HG02623 (cell line): ENCODE data around the gene PI4KB.

Source experiments
- ATAC-seq: cut with Tn5 transposase; IDR thresholded peaks from one replicate; pipeline ENCODE4 v1.9.1; 2021; ENCODE audit warnings: moderate library complexity; ENCODE audit not compliant: unreplicated experiment

PI4KB gene

GRCh38 chr1:151346769-151347522, 19.7 kb upstream of the PI4KB start, which contains the start of gene RFX5:
TSS of gene RFX5 (minus strand) at chr1:151347252. CDS start at chr1:151346320, 932 bp downstream.
- peak; percentile 91 for ATAC-seq

GRCh38 chr1:151346082-151346768, 19.0 kb upstream of the PI4KB start:
- ATAC-seq: no peak

- ATAC-seq: no peak
Measured at GRCh38 chr1:151344291-151344690, 17.1 kb upstream of the PI4KB start.

GRCh38 chr1:151343587-151343986, 16.4 kb upstream of the PI4KB start:
- ATAC-seq: no peak

GRCh38 chr1:151342569-151342968, 15.4 kb upstream of the PI4KB start:
- ATAC-seq: no peak

GRCh38 chr1:151342021-151342420, 14.8 kb upstream of the PI4KB start:
- no peak for ATAC-seq

- no peak for ATAC-seq
Measured at GRCh38 chr1:151340870-151341754, 13.9 kb upstream of the PI4KB start.

GRCh38 chr1:151336556-151336955, 9.3 kb upstream of the PI4KB start:
- no peak for ATAC-seq

GRCh38 chr1:151334822-151335221, 7.6 kb upstream of the PI4KB start:
- no peak for ATAC-seq

- peak; percentile 7 for ATAC-seq
Measured at GRCh38 chr1:151327903-151328674, 873 bp upstream of the PI4KB start.

- ATAC-seq: peak; percentile 47
Measured at GRCh38 chr1:151326619-151327222, 495 bp downstream of the PI4KB start.

GRCh38 chr1:151325646-151326429, 1.4 kb downstream of the PI4KB start:
- ATAC-seq: no peak

- ATAC-seq: no peak
Measured at GRCh38 chr1:151325231-151325630, 2.0 kb downstream of the PI4KB start.

- no peak for ATAC-seq
Measured at GRCh38 chr1:151324390-151324930, 2.8 kb downstream of the PI4KB start.

- ATAC-seq: no peak
Measured at GRCh38 chr1:151318975-151319374, 8.2 kb downstream of the PI4KB start.

GRCh38 chr1:151315565-151316235, 11.5 kb downstream of the PI4KB start:
- ATAC-seq: no peak

GRCh38 chr1:151314137-151314875, 12.9 kb downstream of the PI4KB start:
- no peak for ATAC-seq

- ATAC-seq: no peak
Measured at GRCh38 chr1:151313501-151313900, 13.7 kb downstream of the PI4KB start.
